HG02973 (cell line): ENCODE results near the gene TPGS2.
A peak's percentile ranks its signal among the peaks of the same experiment; 100 is the strongest.
"Not testable (repeated sequence)": the region's sequence is repeated elsewhere in the genome, so short reads cannot be mapped to it uniquely, and the experiment has no call there.

ENCODE experiments used
- ATAC-seq: cut with Tn5 transposase; IDR thresholded peaks from one replicate; pipeline ENCODE4 v1.9.1; 2021; ENCODE audit warnings: moderate library complexity; ENCODE audit not compliant: unreplicated experiment

Gene TPGS2

DNA sequence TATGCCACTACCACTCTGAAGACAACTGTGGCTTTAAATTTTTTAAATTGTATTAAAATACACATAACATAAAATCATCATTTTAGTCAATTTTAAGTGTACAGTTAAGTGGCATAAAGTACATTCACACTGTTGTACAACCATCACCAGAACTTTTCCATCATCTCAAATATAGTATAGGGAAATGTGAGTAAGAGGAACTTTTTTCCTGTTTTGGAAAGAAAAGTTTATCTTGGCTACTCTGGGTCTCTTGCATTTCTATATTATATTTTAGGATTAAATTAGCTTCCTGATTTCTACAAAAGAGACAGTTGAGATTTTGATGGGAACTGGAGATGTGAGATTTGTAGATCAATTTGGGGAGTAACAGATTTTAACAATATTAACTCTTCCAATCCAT, 3.3 kb downstream of the TPGS2 start:
- ATAC-seq: no peak

DNA sequence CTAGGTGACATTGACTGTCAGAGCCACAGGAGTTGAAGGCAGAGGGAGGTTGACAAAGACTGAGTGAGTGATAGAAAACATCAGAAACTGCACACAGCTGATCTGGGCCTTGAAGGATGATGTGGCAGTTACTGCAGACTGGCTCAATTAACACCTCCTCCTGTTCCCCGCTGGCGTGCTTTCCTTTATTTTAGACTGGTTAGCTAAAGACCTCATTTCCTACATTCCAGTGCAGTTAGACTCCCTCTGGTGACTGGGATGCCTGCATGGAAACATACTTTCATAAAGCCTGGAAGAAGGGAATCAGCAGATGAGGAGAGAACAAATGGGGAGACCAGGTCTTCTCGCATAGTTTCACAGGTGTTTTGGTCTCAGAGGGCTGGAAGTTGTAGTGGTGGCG, 7.1 kb downstream of the TPGS2 start:
- no peak for ATAC-seq

DNA sequence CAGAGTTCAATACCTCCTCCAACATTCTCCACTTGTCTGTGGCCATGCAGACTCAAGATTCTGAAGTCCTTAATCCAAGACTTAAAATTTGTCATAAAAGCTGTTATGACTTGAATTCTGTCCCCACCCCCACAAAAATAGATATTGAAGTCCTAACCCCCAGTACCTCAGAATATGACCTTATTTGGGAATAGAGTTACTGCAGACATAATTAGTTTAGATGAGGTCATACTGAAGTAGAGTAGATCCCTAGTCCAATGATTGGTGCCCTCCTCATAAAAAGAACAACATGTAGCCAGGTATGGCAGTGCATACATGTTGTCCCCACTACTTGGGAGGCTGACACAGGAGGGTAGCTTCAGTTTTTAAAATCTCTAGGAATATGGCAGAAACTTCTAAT, 9.2 kb downstream of the TPGS2 start:
- no peak for ATAC-seq

DNA sequence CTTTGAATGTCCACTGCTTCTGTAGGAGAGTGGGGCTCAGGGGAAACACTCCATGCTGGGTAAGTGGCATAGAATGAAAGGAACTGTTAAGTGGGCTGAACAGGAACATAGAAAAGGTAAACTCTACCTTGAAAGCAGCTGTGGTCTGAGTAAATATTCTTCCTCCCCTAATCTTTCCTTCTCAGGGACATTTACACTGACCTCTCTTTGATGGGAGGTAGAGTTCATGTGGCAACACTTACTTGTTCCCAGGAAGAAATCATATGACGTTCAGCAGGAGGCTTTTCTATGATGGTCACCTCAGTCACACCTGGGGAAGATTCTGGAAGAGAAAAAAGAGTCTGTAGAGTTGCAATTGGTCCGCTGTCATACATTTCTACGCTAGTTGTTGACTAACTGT, 10.2 kb downstream of the TPGS2 start:
- no peak for ATAC-seq

DNA sequence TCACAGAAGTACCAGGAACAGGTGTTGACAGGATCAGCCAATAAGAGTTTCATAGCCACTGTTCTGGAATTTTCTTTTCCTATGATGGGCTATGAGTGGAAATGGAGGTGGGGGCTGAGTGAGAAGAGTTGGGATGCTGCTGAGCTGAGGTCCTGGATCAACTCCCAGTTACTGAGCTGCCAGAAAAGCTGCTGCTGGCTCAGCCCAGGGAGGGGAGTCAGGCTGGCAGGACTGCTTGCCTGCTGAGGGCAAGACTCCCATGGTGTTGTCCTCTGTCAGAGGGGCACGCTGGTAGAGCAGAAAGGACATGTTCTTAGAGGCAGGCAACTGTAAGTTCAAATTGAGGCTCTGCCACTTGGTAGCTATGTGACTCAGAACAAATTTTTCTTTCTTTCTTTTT, 11.8 kb downstream of the TPGS2 start:
- ATAC-seq: no peak

DNA sequence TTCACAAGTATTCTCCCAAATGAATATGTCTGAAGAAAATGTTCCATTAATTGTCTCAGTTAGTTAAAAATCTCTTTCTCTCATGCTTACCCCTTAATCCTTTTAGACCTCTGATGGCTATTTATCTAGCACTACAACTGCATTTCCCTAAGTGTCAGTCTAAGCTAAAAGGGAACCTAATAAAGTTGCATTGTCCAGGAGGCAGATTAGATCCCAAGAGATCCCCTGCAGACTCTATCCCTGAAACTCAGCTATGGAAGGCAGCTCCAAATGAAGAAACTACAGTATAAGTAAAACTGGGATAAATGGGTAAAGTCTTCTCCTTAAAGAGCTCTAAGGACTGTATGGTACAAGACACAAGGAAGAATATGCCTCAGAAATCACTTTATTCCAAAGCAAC, 12.7 kb downstream of the TPGS2 start:
- not testable (repeated sequence) for ATAC-seq

DNA sequence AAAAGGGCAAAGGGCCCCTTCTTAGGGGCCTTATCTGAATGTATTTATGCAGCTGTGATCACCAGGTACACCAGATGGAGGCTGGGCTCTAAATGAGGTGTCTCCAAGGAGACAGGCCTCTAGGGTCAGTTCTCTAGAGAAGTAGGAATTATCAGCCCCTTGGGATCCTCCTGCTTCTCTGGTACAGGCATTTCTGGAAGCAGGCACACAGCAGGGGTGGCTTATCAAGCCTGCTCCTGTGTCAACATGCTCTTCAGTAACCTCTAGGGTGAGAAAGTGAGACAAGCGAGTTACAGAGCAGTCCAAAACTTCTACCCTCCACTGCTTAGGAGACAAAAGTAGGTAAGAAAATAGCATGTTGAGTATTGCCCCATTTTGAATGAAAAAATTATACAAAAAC, 13.8 kb downstream of the TPGS2 start:
- ATAC-seq: no peak

DNA sequence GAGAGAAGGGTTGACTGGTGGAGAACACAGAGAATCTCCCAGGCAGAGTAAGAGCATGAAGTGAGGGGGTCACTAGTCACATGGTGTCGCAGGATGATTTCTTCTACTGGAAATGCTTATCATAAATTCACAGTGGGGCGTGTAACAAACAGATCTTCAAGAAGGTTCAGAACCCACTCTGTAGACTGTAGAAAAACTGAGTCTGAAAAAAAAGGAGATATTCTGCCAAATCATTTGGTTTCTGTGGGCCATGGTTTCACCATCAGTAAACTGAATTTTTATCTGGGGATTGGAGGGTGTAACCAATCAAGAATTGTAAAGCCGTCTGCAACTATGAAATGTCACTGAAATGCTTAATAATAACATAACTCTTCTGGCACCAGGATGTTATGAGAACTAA, 15.0 kb downstream of the TPGS2 start:
- no peak for ATAC-seq

DNA sequence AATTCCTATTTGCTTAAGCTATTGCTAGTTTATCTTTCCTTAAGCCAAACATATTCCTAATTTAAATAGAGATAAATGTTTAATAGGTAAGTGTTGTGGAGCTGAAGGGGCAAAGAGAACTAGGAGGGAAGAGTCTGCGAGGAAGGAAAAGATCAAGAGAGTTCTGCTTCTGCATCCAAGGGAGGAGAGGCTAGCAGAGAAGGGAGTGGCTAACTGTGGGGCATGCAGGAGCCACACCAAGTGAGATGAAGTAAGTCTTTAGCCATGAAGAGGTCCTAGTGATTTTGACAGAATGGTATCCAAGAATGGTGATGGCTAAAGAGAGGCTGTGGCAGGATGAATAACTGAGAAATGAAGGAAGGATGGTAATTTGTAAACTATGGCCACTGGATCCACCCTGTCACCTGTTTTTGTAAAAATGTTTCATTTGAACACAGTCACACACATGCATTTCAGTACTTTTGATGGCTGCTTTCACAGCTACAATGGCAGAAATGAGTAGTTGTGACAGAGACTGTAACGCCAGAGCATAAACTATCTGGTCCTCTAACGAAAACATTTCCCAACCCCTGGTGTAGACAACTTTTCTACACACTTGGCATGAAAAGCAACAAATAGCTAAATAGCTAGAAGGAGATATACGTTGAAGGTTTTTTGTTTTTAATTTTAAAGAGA, 15.6 kb downstream of the TPGS2 start:
- no peak for ATAC-seq

DNA sequence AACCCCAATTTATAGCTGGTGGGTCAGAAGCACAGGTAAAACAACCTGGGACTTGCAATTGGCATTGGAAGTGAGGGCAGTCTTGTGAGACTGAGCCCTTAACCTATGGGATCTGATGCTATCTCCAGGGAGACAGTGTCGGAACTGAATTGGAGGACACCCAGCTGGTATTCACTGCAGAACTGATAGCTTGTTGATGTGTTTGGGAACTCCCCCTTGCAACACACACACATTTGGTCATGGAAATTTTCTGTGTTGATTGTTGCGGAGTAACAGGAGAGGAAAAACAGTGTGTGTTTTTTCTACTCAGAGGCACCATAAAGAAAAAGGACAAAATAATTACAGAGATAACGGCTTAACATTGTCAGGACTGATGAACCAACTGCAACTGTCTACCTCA, 16.1 kb downstream of the TPGS2 start:
- no peak for ATAC-seq

DNA sequence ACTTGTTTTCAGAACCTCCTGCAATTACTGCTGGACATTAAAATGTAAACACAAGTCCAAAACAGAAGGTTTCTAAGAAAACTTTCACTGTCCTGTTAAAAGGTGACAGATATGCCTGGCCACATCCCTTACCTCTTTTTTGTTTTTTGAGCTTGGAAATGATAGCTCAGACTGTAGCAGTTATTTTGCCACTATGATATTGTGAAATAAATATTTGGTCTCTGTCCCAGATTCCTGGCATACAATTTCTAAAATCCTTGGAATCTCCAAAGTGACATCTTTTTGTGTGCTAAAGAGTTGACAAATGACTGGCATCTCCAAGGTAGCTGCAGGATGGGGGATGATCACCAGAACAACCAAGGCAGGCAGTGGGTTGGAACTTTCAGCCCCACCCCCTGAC, 16.8 kb downstream of the TPGS2 start:
- ATAC-seq: no peak

DNA sequence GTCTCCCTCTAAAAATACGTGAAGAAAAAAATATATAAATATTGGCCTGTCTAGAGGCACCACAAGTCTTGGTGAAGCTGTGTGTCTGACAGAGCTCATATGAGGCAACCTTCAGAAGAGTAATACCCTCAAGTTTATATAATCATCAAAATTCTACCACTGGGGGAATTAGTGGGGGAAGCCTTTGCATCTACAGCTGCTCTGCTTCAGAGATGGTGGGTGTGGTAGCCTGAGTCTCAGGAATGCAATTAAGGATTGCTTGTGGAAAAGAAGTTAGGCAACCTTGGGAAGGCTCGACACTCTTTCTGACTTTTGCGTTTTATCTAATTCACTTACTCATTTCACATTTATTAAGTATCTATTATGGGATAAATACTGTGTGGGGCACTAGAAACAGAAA, 17.4 kb downstream of the TPGS2 start:
- no peak for ATAC-seq

DNA sequence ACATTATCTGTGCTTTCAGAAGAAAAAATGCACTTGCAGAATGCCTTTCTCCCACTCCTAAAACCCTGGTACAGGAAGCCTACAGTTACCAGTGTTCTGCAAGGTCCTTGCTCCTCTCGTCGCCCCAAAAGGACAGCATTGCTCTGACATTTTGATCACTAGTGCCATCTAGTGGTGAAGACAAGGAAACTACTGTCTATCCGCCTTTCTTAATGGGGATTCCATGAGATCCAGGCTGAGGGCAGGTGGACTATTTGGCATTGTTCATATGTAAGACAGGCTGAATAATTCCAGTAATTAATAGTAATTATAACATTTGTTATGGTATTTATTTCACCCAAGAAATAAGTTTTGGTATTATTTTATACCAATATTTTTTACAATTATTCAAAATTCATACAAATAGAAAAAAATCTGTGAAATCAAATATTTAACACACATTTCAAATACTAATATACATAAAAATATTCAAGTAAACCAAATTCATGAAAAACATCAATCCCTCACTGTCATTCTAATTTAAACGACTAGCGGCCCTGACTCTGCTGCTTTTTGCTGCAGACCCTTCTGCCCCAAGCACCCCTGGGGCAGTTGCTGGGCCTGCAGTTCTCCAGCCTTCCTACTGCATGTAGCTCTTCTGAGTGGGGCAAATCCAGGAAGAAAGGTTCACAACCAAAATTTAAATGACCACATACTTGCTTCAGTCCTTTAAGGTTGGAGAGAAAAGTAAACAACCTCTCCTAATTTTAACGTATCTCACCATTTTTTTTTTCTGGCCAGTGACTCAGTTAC, 19.0 kb downstream of the TPGS2 start:
- ATAC-seq: peak; percentile 95

DNA sequence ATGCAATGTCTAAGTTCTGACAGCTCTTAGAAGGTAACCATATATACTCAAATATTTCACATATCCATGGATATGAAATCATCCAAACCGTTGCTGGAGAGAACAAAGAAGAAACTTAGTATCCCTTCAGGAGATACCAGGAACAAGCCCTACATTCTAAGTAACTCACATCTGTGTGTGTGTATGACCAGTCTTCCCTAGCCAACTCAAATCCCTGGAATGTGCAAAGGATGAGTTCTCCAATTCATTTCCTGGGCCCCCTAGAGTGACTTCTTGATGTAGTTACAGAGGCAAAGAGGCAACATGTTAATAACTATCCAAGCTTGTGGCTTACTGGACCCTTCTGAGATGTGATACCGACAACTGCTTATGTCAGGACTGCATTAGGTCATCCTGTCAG, 20.1 kb downstream of the TPGS2 start:
- no peak for ATAC-seq

DNA sequence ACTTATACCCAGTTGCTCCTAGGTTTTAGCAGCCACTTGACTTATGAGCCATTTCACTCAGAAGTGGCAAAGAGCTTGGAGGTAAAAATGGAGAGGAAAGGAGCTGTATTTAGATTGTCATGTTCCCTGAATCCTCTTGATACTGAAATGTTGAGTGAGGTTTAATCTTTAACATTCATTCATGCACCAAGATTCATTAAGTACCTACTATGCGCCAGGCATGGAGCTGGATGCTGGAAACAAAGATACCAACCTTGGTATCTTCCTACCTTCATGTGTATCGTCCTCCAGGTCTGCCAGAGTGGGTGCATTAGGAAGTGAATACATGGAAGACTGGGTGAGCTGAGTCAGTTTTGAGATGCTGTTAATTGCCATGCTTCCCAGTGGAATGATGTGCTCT, 23.7 kb downstream of the TPGS2 start:
- ATAC-seq: no peak

DNA sequence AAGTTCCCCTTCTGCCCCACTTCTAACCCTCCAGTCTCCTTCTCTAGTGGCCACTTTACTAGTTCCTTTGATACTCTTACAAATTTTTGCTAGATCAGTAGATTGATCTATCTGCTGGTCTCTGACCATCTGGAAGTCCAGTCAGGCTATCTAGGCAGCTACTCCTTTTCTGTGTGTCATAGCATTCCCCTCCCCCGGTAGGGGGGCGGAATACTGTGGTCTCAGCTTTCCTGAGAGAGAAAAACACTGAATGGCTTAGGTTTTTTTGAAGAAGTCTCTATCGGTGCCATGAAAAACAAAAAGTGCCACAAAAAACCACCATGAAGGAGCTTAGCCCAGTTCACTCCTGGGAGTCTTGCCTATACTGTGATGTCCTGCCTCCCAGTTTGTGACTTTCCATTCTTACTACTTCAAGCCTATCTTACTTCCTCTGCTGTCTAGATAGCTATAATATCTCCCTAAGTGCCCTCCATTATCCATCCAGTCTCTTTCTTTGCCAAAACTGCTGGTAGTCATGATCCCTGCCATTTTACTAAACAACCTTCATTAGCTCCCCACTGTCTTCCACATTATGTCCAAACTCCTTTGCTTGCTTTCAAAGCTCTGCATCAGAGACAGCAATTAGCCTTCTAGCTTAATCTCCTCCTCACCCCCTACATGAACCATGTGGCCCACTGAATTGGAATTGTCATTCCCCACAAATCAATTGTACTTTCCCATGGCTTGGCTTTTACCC, 29.9 kb downstream of the TPGS2 start:
- no peak for ATAC-seq

DNA sequence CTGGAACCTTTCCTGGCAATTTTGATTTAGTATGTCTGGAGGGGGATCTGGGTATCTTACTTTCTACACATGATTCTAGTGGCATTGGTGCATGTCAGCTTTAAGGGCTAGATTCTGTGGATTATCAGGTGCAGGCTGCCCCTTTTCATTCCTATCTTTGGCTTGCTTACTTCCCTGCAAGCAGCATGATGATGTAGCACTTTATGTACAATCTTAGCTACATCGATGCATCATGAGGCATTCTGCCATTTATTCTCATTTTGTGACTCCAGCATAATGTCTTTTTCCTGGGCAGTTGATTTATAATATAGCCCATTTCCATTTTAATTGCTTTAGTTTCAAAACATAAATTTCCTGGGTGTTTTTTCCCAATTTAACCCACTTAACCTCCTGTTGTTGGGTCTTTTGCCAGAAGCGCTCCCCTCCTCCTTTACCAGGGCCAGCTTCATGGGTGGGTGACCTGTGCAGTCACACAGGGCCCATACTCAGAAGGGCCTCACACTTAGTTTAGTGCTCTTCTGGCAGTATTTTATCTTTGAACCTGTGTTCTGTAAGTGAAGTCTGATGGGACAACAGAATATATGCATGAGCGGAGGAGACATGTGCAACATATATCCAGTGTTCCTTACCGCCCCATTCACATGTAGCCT, 36.0 kb downstream of the TPGS2 start:
- ATAC-seq: no peak

DNA sequence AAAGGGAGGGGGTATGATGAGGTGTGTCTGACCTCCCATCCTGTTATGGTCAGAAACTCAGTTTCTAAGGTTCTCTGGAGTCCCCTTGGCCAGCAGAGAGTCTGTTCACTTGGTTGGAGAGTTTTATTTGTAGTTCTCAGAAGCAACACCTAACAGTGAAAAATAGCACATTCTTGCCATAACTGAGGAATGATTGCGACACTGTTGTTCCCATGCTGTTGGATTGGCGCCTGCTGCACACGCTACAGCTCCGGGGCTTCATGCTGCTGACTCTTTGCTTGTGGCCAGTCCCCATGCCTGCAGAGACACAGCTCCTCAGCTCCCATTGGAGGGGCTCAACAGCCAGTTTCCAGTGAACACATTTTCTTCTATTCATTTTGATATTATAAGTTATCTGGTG, 42.1 kb downstream of the TPGS2 start:
- ATAC-seq: no peak

DNA sequence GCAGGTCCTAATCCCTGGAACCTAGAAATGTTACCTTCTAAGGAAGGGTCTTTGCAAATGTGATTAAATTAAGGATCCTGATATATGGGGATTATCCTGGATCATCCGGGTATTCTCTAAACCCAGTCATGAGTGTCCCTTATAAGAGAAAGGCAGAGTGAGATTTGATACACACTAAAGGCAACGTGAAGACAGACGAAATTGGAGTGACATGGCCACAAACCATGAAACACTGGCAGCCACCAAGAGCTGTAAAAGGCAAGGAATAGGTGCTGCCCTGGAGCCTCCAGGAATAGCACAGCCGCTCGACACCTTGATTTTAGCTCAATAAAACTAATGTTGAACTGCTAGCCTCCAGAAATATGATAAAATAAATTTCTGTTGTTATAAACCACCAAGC, 45.0 kb downstream of the TPGS2 start:
- ATAC-seq: no peak

DNA sequence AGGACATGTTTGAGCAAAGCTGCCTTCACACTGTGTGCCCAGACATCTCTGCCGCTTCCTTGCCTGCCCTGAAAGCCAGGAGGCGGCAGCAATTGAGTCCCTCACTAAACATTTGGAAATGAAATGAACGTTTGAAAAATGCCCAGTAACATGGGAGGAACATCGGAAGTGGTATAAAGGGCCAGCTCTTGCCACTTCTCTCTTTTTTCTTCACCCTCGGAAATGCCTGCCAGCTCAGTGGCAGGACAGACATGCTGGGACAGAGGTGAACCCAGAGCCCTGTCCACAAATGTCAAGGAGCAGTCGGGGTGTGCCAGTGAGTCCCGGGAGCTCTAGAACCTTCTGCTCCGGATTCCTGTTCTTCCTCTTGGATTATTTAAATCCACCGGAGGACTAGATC, 46.1 kb downstream of the TPGS2 start:
- ATAC-seq: no peak

DNA sequence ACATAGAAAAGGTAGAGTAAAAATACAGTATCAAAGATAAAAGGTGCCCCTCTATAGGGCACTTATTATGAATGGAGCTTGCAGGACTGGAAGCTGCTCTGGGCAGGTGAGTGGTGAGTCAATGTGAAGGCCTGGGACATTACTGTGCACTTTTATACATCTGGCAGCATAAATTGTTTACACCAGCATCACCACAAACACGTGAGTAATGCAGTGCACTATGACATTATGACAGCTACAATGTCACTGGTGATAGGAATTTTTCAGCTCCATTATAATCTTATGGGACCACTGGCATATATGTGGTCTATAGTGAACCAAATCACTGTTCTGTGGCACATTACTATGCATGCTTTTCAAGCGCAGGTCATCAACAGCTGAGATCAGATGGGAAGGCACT, 48.1 kb downstream of the TPGS2 start:
- no peak for ATAC-seq

DNA sequence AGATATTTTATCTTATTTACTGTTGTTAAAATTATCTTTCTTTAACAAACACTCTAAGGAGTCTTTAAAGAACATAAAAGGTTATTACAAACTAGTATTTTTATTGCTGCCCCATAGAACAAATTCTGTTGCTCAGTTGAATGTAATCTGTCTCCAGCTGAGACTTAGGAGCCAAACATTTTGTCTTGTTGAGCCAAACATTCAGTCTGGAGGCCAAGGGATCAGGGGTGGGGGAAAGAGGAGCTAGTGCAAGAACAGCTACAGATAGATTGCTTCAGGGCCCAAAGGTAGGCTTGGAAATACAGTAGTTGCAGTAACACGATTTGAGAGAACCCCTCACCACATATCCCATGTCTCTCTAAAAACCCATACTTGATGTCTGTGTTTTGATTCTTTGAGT, 51.2 kb downstream of the TPGS2 start:
- ATAC-seq: no peak
